ENCODE measurements around the gene EMILIN1. TPM values are rescaled to one million over a fixed set of nuclear protein-coding genes. Genes with fewer than 3 reads are reported as not detected.

The EMILIN1 gene
- total and polyA plus RNA-seq, 2 donors (not counting 1 experiment from before 2014, with no cell fraction given) = 0.24 to 0.52 TPM

DNA sequence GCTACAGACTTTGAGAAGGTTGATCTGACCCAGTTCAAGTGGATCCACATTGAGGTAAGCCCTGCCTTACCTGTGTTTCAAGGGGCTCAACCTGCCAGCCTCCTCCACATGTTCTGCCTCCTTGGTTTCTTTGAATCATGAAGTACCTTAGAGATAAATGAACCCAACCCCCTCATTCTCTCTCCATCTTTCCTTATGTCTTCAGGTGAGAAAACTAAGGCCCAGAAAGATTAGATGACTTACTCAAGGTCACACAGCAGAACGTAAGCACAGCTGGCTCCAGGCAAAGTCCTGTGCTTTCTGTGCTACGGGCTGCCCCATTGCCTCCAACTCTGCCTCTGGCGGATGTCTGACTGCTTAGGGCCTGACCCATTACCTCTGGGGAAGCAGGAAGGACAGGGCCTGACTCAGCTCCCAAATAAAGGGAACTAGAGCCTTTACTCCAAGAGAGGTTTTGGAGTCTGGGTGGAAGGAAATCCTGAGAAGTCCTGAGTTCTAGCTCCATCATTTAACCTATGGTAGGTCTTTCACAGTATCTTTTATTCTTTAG is 18.4 kb downstream of the EMILIN1 start:
- Mint-ChIP-seq H3K4me3 (no peak overlapping the region), H3K27me3 (no peaks in the 10 kb centered on the region), H3K9me3 (ENCODE audit: insufficient read depth) (no peaks in the 10 kb centered on the region), H3K27ac (no peak overlapping the region), H3K4me1 (peaks cover 11% of the 10 kb centered on the region)
- H3K9ac ChIP-seq (ENCODE audit: low read length) = no peak overlapping the region
- CTCF ChIA-PET = interaction anchor here (0.8 to 8.8 kb wide), 10 partner anchors 9 to 207 kb away, joined by 3 to 143 read pairs (median 6); partner anchors contain the start of genes AGBL5 and TRIM54
- H2AFZ ChIP-seq (ENCODE audit: insufficient read depth, low read depth, low read length, poor library complexity, severe bottlenecking) = no peak overlapping the region
- DNase-seq (no peak), ATAC-seq (ENCODE audit: low read depth) (no peak)
- peaks cover 6 to 9% of the 10 kb centered on the region in 2 donors for H3K4me1 ChIP-seq (ENCODE audit: control insufficient read depth in 2 of 2, insufficient read depth in 2 of 2, low read length in 2 of 2)
- H3K4me2 ChIP-seq (replicated peaks; ENCODE audit: low read depth, low read length, poor library complexity, severe bottlenecking) = no peak overlapping the region
- no peaks in the 10 kb centered on the region for H3K36me3 ChIP-seq (replicated peaks in 1 of 2; ENCODE audit: control extremely low read depth in 1 of 2, control insufficient read depth in 1 of 2, extremely low read depth in 1 of 2, insufficient read depth in 2 of 2, low read length in 1 of 2)
- H3K27me3 ChIP-seq (replicated peaks in 1 of 4; ENCODE audit: control extremely low read depth in 1 of 4, control insufficient read depth in 3 of 4, insufficient read depth in 4 of 4, low read length in 3 of 4) = no peaks in the 10 kb centered on the region
- H3K9me3 ChIP-seq (ENCODE audit: control extremely low read depth in 1 of 3, control insufficient read depth in 2 of 3, insufficient read depth in 1 of 3, low read length in 2 of 3) = no peaks in the 10 kb centered on the region
- intact Hi-C loops (cut with micrococcal nuclease) = loop anchor here (1.0 to 5.0 kb wide), 4 partner anchors 11 to 585 kb away; partner anchors contain the start of genes KHK and PREB
- H3K4me3 ChIP-seq (ENCODE audit: control extremely low read depth in 1 of 5, extremely low read depth in 1 of 5, insufficient read depth in 1 of 5, low read depth in 2 of 5, low read length in 4 of 5) = no peak overlapping the region
- no peaks in the 10 kb centered on the region for H3K79me2 ChIP-seq (ENCODE audit: control insufficient read depth, insufficient read depth, low read length)
- 92% methylated on average over 3 of the region's 3 CpGs for WGBS (ENCODE audit: insufficient coverage)
- POLR2A ChIA-PET = interaction anchor here (0.6 kb wide), 1 partner anchor 38 kb away, joined by 3 read pairs; the partner anchor contains the start of gene PREB
- TF ChIP-seq, protein P1, sequence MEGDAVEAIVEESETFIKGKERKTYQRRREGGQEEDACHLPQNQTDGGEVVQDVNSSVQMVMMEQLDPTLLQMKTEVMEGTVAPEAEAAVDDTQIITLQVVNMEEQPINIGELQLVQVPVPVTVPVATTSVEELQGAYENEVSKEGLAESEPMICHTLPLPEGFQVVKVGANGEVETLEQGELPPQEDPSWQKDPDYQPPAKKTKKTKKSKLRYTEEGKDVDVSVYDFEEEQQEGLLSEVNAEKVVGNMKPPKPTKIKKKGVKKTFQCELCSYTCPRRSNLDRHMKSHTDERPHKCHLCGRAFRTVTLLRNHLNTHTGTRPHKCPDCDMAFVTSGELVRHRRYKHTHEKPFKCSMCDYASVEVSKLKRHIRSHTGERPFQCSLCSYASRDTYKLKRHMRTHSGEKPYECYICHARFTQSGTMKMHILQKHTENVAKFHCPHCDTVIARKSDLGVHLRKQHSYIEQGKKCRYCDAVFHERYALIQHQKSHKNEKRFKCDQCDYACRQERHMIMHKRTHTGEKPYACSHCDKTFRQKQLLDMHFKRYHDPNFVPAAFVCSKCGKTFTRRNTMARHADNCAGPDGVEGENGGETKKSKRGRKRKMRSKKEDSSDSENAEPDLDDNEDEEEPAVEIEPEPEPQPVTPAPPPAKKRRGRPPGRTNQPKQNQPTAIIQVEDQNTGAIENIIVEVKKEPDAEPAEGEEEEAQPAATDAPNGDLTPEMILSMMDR (IDR thresholded peaks at IDR 0.05) = no peak
- TF ChIP-seq EZH2 (IDR thresholded peaks at IDR 0.05; ENCODE audit: borderline replicate concordance, insufficient read depth, low read depth, low read length, poor library complexity, severe bottlenecking) = no peak
- no peak overlapping the region for H3K27ac ChIP-seq (ENCODE audit: low read length in 2 of 2)
- H4K20me1 ChIP-seq (ENCODE audit: control insufficient read depth, insufficient read depth, low read length, poor library complexity, severe bottlenecking) = no peaks in the 10 kb centered on the region

- no peaks in the 10 kb centered on the region for H3K27me3 ChIP-seq (replicated peaks in 1 of 4; ENCODE audit: control extremely low read depth in 1 of 4, control insufficient read depth in 3 of 4, insufficient read depth in 4 of 4, low read length in 3 of 4)
- Mint-ChIP-seq H3K4me1 (peaks cover 11% of the 10 kb centered on the region), H3K27ac (no peak overlapping the region), H3K4me3 (no peak overlapping the region), H3K27me3 (no peaks in the 10 kb centered on the region), H3K9me3 (ENCODE audit: insufficient read depth) (no peaks in the 10 kb centered on the region)
- H4K20me1 ChIP-seq (ENCODE audit: control insufficient read depth, insufficient read depth, low read length, poor library complexity, severe bottlenecking) = no peaks in the 10 kb centered on the region
- H3K4me1 ChIP-seq (ENCODE audit: control insufficient read depth in 2 of 2, insufficient read depth in 2 of 2, low read length in 2 of 2) = peaks cover 6 to 9% of the 10 kb centered on the region in 2 donors
- TF ChIP-seq, protein P1 (IDR thresholded peaks at IDR 0.05) = no peak
- TF ChIP-seq EZH2 (IDR thresholded peaks at IDR 0.05; ENCODE audit: borderline replicate concordance, insufficient read depth, low read depth, low read length, poor library complexity, severe bottlenecking) = no peak
- POLR2A ChIA-PET = no interaction called here
- WGBS (ENCODE audit: insufficient coverage) = 98% methylated on average over 12 of the region's 14 CpGs
- no peak overlapping the region for H3K9ac ChIP-seq (ENCODE audit: low read length)
- H3K36me3 ChIP-seq (replicated peaks in 1 of 2; ENCODE audit: control extremely low read depth in 1 of 2, control insufficient read depth in 1 of 2, extremely low read depth in 1 of 2, insufficient read depth in 2 of 2, low read length in 1 of 2) = no peaks in the 10 kb centered on the region
- no peaks in the 10 kb centered on the region for H3K9me3 ChIP-seq (ENCODE audit: control extremely low read depth in 1 of 3, control insufficient read depth in 2 of 3, insufficient read depth in 1 of 3, low read length in 2 of 3)
- DNase-seq (no peak), ATAC-seq (ENCODE audit: low read depth) (no peak)
- no peak overlapping the region for H2AFZ ChIP-seq (ENCODE audit: insufficient read depth, low read depth, low read length, poor library complexity, severe bottlenecking)
- CTCF ChIA-PET = interaction anchor here (0.8 to 8.8 kb wide), 10 partner anchors 10 to 207 kb away, joined by 3 to 143 read pairs (median 10); partner anchors contain the start of genes AGBL5 and TRIM54
- no peak overlapping the region for H3K27ac ChIP-seq (ENCODE audit: low read length in 2 of 2)
- no peak overlapping the region for H3K4me2 ChIP-seq (replicated peaks; ENCODE audit: low read depth, low read length, poor library complexity, severe bottlenecking)
- no peaks in the 10 kb centered on the region for H3K79me2 ChIP-seq (ENCODE audit: control insufficient read depth, insufficient read depth, low read length)
- H3K4me3 ChIP-seq (ENCODE audit: control extremely low read depth in 1 of 5, extremely low read depth in 1 of 5, insufficient read depth in 1 of 5, low read depth in 2 of 5, low read length in 4 of 5) = no peak overlapping the region
- intact Hi-C loops (cut with micrococcal nuclease) = loop anchor here (5.0 kb wide), 1 partner anchor 585 kb away; no protein-coding TSS in a partner anchor
Measured at GRCh38 chr2:27097341-27097740, 18.9 kb downstream of the EMILIN1 start.
